Measurements from ENCODE around the gene CNTN2.

DNA sequence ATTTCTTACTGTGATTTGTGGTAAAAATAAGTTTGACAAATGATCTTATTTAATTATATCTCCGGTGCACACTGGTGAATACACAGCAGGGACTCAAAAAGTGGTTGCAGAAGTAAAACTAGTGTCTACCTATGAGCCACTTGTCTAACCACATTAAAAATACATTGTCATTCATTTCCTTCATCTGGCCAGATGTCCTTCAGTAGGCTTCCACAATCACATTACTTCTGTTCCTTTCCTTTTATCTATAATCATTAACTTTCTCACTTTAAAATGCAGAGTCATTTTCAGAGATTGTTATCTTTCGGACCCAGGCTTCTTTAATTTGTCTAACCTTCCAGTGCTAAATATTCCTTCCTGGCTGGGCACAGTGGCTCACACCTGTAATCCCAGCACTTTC lies 75.7 kb downstream of the CNTN2 start:
- TF ChIP-seq, protein P1, sequence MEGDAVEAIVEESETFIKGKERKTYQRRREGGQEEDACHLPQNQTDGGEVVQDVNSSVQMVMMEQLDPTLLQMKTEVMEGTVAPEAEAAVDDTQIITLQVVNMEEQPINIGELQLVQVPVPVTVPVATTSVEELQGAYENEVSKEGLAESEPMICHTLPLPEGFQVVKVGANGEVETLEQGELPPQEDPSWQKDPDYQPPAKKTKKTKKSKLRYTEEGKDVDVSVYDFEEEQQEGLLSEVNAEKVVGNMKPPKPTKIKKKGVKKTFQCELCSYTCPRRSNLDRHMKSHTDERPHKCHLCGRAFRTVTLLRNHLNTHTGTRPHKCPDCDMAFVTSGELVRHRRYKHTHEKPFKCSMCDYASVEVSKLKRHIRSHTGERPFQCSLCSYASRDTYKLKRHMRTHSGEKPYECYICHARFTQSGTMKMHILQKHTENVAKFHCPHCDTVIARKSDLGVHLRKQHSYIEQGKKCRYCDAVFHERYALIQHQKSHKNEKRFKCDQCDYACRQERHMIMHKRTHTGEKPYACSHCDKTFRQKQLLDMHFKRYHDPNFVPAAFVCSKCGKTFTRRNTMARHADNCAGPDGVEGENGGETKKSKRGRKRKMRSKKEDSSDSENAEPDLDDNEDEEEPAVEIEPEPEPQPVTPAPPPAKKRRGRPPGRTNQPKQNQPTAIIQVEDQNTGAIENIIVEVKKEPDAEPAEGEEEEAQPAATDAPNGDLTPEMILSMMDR (IDR thresholded peaks at IDR 0.05), result no peak
- no peak for TF ChIP-seq POLR2A (IDR thresholded peaks at IDR 0.05)
